ENCODE measurements around the gene TBC1D22A.

The TBC1D22A gene

DNA sequence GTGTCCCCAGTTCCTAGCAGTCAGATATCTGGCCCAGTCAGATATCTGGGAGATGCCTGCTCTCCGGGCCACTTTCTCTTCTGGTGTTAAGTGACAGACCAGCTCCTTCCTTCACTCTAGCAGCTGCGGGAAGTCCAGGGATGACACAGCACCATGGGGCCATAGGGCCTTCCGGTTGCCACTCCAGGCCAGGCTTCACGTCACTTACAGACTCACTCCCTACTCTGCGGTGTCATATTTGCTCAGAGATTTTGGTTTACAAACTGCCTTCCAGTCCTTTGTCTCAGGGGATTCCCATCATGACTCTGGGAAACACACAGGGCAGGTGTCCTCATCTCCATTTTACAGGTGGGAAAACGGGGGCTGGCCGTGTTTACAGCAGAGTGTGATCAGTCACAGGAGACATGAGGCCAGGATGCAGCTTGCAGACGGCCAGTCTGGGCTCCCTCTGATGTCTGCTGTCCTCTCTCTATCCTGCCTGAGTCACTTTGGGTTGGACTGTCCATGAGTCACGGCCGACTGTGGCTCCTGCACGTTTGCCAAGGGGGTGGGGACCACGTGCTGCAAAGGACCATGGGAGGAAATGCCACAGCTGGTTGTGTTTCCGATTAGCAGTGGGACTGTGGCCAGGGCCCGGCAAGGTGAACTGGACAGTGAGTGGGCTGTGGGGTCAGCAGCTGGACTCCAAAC lies 8.2 kb upstream of the TBC1D22A start:
- ChIA-PET POLR2A (interaction anchor here (0.7 to 1.5 kb wide), 2 partner anchors 8 to 1734 kb away, joined by 3 to 12 read pairs; partner anchors contain the start of gene TBC1D22A), CTCF (interaction anchor here (1.0 to 2.5 kb wide), 2 partner anchors 9 to 15 kb away, joined by 3 to 7 read pairs; no protein-coding TSS in a partner anchor)
- TF ChIP-seq, protein P1, sequence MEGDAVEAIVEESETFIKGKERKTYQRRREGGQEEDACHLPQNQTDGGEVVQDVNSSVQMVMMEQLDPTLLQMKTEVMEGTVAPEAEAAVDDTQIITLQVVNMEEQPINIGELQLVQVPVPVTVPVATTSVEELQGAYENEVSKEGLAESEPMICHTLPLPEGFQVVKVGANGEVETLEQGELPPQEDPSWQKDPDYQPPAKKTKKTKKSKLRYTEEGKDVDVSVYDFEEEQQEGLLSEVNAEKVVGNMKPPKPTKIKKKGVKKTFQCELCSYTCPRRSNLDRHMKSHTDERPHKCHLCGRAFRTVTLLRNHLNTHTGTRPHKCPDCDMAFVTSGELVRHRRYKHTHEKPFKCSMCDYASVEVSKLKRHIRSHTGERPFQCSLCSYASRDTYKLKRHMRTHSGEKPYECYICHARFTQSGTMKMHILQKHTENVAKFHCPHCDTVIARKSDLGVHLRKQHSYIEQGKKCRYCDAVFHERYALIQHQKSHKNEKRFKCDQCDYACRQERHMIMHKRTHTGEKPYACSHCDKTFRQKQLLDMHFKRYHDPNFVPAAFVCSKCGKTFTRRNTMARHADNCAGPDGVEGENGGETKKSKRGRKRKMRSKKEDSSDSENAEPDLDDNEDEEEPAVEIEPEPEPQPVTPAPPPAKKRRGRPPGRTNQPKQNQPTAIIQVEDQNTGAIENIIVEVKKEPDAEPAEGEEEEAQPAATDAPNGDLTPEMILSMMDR (IDR thresholded peaks at IDR 0.05; ENCODE audit: insufficient read depth, low read length, missing control alignments): no peak
- H3K4me3 ChIP-seq (ENCODE audit: low read depth, low read length): no peak overlapping the region; the same call in 1 of the 2 replicates
- DNase-seq (ENCODE audit: low read depth, low spot score): peak; percentile 90

DNA sequence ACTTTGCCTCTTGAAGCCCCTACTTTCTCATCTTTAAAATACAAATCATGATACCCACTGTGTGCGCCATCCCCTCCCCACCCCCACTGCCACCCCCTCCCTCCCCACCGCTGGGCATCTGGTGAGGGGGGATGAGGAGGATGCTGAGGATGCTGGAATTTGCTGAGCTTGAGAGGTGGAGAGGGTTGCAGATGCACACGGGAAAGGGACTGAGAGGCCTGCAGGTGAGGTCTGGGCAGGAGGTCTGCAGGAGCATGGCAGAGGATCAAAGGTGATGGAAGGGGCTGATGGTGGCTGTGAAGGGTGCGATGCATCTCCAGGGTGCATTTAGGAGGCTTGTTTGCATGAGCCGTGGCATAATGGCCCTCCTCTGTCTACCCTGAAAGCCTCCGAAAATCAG lies 7.6 kb upstream of the TBC1D22A start:
- DNase-seq (ENCODE audit: low read depth, low spot score): no peak
- no peak overlapping the region for H3K4me3 ChIP-seq (ENCODE audit: low read depth, low read length)
- CTCF ChIA-PET: interaction anchor here (1.0 to 2.5 kb wide), 2 partner anchors 10 to 15 kb away, joined by 3 to 7 read pairs; no protein-coding TSS in a partner anchor
- POLR2A ChIA-PET: interaction anchor here (1.5 kb wide), 1 partner anchor 8 kb away, joined by 12 read pairs; the partner anchor contains the start of gene TBC1D22A
- TF ChIP-seq, protein P1 (IDR thresholded peaks at IDR 0.05; ENCODE audit: insufficient read depth, low read length, missing control alignments): no peak

DNA sequence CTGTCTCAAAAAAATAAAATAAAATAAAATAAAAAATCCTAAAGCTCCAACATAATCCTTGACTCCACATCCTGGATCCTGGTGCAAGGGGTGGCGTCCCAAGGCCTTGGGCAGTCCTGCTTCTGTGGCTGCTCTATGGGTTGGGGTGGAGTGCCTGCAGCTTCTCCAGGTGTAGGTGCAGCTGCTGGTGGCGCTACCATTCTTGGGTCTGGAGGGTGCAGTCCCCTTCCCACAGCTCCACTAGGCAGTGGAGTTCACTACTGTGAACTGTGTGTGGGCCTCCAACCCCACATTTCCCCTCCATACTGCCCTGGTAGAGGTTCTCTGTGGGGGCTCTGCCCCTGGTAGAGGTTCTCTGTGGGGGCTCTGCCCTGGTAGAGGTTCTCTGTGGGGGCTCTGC lies 6.9 kb upstream of the TBC1D22A start:
- DNase-seq (ENCODE audit: low read depth, low spot score): no peak
- no peak overlapping the region for H3K4me3 ChIP-seq (ENCODE audit: low read depth, low read length)
- ChIA-PET CTCF (interaction anchor here (1.5 to 2.5 kb wide), 2 partner anchors 16 to 25 kb away, joined by 3 to 7 read pairs; no protein-coding TSS in a partner anchor), POLR2A (no interaction called here)
- TF ChIP-seq, protein P1 (IDR thresholded peaks at IDR 0.05; ENCODE audit: insufficient read depth, low read length, missing control alignments): no peak

DNA sequence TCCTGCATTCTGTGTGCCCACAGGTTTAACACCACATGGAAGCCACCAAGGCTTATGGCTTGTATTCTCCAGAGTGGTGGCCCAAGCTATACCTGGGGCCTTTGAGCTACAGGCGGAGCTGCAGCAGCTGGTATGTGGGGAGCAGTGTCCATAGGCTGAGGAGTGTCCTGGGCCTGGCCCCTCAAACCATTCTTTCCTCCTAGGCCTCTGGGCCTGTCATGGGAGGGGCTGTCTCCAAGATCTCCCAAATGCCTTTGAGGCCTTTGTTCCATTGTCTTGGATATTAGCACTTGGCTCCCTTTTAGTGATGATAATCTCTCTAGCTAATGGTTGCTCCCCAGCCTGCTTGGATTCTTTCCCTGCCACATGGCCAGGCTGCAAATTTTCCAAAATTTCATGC lies 6.4 kb upstream of the TBC1D22A start:
- CTCF ChIA-PET: interaction anchor here (1.1 to 1.5 kb wide), 3 partner anchors 19 to 47 kb away, joined by 3 read pairs; no protein-coding TSS in a partner anchor
- no peak overlapping the region for H3K4me3 ChIP-seq (ENCODE audit: low read depth, low read length)
- TF ChIP-seq, protein P1 (IDR thresholded peaks at IDR 0.05; ENCODE audit: insufficient read depth, low read length, missing control alignments): no peak
- POLR2A ChIA-PET: no interaction called here
- no peak for DNase-seq (ENCODE audit: low read depth, low spot score)

DNA sequence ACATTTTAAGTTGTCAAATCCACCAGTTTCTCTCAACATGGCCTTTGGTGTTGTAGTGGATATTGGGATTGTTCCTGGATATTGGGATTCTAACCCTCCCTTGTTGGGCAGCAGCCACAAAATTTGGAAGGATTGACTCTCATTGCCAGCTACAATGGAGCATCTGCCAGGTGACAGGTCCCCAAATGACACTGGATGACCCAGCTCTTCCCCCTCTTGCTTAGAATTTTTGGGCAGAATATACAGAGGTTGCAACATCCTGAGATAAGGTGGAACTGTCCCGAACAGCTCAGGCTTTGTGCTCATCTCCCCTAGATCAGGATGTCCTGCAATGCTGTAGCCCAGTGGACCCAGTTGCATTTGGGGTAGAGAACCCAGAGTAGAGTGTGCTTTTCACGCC lies 5.3 kb upstream of the TBC1D22A start:
- CTCF ChIA-PET: interaction anchor here (0.8 to 3.3 kb wide), 5 partner anchors 7 to 193 kb away, joined by 3 to 22 read pairs (median 3); no protein-coding TSS in a partner anchor
- no peak overlapping the region for H3K4me3 ChIP-seq (ENCODE audit: low read depth, low read length)
- TF ChIP-seq, protein P1 (IDR thresholded peaks at IDR 0.05; ENCODE audit: insufficient read depth, low read length, missing control alignments): no peak
- POLR2A ChIA-PET: no interaction called here
- DNase-seq (ENCODE audit: low read depth, low spot score): no peak

DNA sequence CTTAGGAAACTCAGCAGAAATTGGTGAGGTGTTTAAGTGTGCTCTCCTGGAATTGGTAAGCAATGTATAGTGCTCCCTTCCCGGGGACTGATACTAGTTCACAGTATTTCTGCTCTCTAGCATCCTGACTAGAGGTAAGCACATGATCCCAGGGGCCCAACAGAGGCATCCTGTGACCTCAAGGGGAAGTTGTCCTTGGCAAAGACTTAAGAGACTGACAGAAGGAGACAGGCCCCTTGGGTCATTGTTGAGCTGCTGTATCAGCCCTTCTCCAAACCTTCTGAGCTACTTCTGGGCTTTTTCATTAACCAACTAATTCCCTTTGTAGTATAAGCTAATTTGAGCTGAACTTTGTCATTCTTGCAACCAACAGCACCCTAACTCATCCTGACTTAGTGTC lies 4.3 kb upstream of the TBC1D22A start:
- ChIA-PET POLR2A (interaction anchor here (0.9 kb wide), 1 partner anchor 19 kb away, joined by 3 read pairs; no protein-coding TSS in a partner anchor), CTCF (interaction anchor here (0.6 to 3.7 kb wide), 16 partner anchors 8 to 457 kb away, joined by 3 to 22 read pairs (median 5); no protein-coding TSS in a partner anchor)
- TF ChIP-seq, protein P1 (IDR thresholded peaks at IDR 0.05; ENCODE audit: insufficient read depth, low read length, missing control alignments): no peak
- H3K4me3 ChIP-seq (ENCODE audit: low read depth, low read length): no peak overlapping the region
- no peak for DNase-seq (ENCODE audit: low read depth, low spot score)
